Activated T-helper 2 cell treated with anti-CD3 and anti-CD28 coated beads, Interferon-gamma antibody, Interleukin-2, Interleukin-4, amounts not matched to agents 10 μg/mL and 5 μg/mL and 100 μg/mL, durations not matched to agents 14 hours and 24 hours and 36 hours (primary cell): ENCODE results near the gene FASTKD2. TPM values are rescaled to one million over a fixed set of nuclear protein-coding genes. Genes with fewer than 3 reads are reported as not detected.
"Not testable (repeated sequence)": the region's sequence is repeated elsewhere in the genome, so short reads cannot be mapped to it uniquely, and the experiment has no call there.

Experiments
- DNase-seq: peaks from one replicate; pipeline ENCODE4 v3.0.0; 2021; ENCODE audit warnings: low spot score
- H3K27ac Mint-ChIP-seq: one replicate; pipeline ENCODE4 v1.8.0; 2021; ENCODE audit warnings: mixed read lengths
- H3K27me3 Mint-ChIP-seq: one replicate; pipeline ENCODE4 v1.8.0; 2021; ENCODE audit warnings: low read depth, mixed read lengths
- H3K36me3 Mint-ChIP-seq: one replicate; pipeline ENCODE4 v1.8.0; 2021; ENCODE audit warnings: low read depth, mixed read lengths
- H3K4me1 Mint-ChIP-seq: one replicate; pipeline ENCODE4 v1.8.0; 2021; ENCODE audit warnings: low read depth, mixed read lengths
- H3K4me3 Mint-ChIP-seq: one replicate; pipeline ENCODE4 v1.8.0; 2021; ENCODE audit warnings: low read depth, mild to moderate bottlenecking, moderate library complexity, mixed read lengths
- H3K9me3 Mint-ChIP-seq: one replicate; pipeline ENCODE4 v1.8.0; 2021; ENCODE audit warnings: mixed read lengths
- intact Hi-C: fragments of 100-400 bp; cut with micrococcal nuclease; formaldehyde crosslinking; loops from one replicate; pipeline ENCODE4 v1.15.1; 2023
- total RNA-seq: library from RNA; stranded (reverse); gene quantifications from 2 replicates; pipeline ENCODE4 v1.2.3, GENCODE V29; 2022

Gene FASTKD2
- total RNA-seq, 1 donor from 2014 or later = 34.5 TPM

GRCh38 chr2:206800506-206801417 is 35.4 kb downstream of the FASTKD2 start:
- H3K9me3 Mint-ChIP-seq = no peaks in the 10 kb centered on the region
- no peaks in the 10 kb centered on the region for H3K36me3 Mint-ChIP-seq
- intact Hi-C loops = loop anchor here (1.0 kb wide), 1 partner anchor 673 kb away; no protein-coding TSS in a partner anchor
- H3K27me3 Mint-ChIP-seq = no peaks in the 10 kb centered on the region
- H3K4me3 Mint-ChIP-seq = peak overlapping the region; percentile 57
- H3K27ac Mint-ChIP-seq = peak overlapping the region; percentile 13
- peaks cover 18% of the 10 kb centered on the region for H3K4me1 Mint-ChIP-seq
- peak; percentile 40 for DNase-seq

GRCh38 chr2:206801418-206802189 is 36.2 kb downstream of the FASTKD2 start:
- DNase-seq = no peak
- Mint-ChIP-seq H3K27ac (no peak overlapping the region), H3K4me3 (no peak overlapping the region), H3K9me3 (no peaks in the 10 kb centered on the region), H3K36me3 (no peaks in the 10 kb centered on the region), H3K27me3 (no peaks in the 10 kb centered on the region), H3K4me1 (peaks cover 18% of the 10 kb centered on the region)
- intact Hi-C loops = no loop called here

- Mint-ChIP-seq H3K27ac (no peak overlapping the region), H3K4me1 (peaks cover 17% of the 10 kb centered on the region), H3K4me3 (no peak overlapping the region)
Measured at GRCh38 chr2:206802654-206803514, 37.5 kb downstream of the FASTKD2 start.

GRCh38 chr2:206804326-206804725 is 38.9 kb downstream of the FASTKD2 start:
- Mint-ChIP-seq H3K4me1 (peaks cover 11% of the 10 kb centered on the region), H3K27me3 (no peaks in the 10 kb centered on the region), H3K4me3 (no peak overlapping the region), H3K36me3 (no peaks in the 10 kb centered on the region), H3K27ac (no peak overlapping the region), H3K9me3 (no peaks in the 10 kb centered on the region)
- intact Hi-C loops = no loop called here
- DNase-seq = no peak

More at GRCh38 chr2:206802654-206803514, 37.5 kb downstream of the FASTKD2 start:
- intact Hi-C loops = no loop called here
- Mint-ChIP-seq H3K27me3 (no peaks in the 10 kb centered on the region), H3K36me3 (no peaks in the 10 kb centered on the region), H3K9me3 (no peaks in the 10 kb centered on the region)
- DNase-seq = no peak

- intact Hi-C loops = no loop called here
- no peak for DNase-seq
- Mint-ChIP-seq H3K4me1 (peaks cover 2% of the 10 kb centered on the region), H3K4me3 (no peak overlapping the region), H3K9me3 (no peaks in the 10 kb centered on the region), H3K27ac (no peak overlapping the region), H3K27me3 (no peaks in the 10 kb centered on the region), H3K36me3 (no peaks in the 10 kb centered on the region)
Measured at GRCh38 chr2:206805887-206806607, 40.6 kb downstream of the FASTKD2 start.

GRCh38 chr2:206807624-206808023 is 42.2 kb downstream of the FASTKD2 start:
- H3K36me3 Mint-ChIP-seq, H3K9me3 Mint-ChIP-seq, DNase-seq, intact Hi-C loops, H3K27ac Mint-ChIP-seq, H3K4me3 Mint-ChIP-seq, H3K27me3 Mint-ChIP-seq, H3K4me1 Mint-ChIP-seq: not testable (repeated sequence)

GRCh38 chr2:206812471-206812870 is 47.1 kb downstream of the FASTKD2 start:
- intact Hi-C loops = not testable (repeated sequence)

GRCh38 chr2:206814498-206814897 is 49.1 kb downstream of the FASTKD2 start:
- intact Hi-C loops = no loop called here
- Mint-ChIP-seq H3K9me3 (no peaks in the 10 kb centered on the region), H3K27ac (no peak overlapping the region), H3K36me3 (no peaks in the 10 kb centered on the region), H3K4me3 (no peak overlapping the region), H3K27me3 (peaks cover 4% of the 10 kb centered on the region), H3K4me1 (no peaks in the 10 kb centered on the region)
- no peak for DNase-seq

More at GRCh38 chr2:206812471-206812870, 47.1 kb downstream of the FASTKD2 start:
- H3K27me3 Mint-ChIP-seq, H3K36me3 Mint-ChIP-seq, H3K4me3 Mint-ChIP-seq, H3K27ac Mint-ChIP-seq, DNase-seq, H3K9me3 Mint-ChIP-seq, H3K4me1 Mint-ChIP-seq: not testable (repeated sequence)

GRCh38 chr2:206820807-206821206 is 55.4 kb downstream of the FASTKD2 start:
- peaks cover 5% of the 10 kb centered on the region for H3K27me3 Mint-ChIP-seq
- no peaks in the 10 kb centered on the region for H3K9me3 Mint-ChIP-seq
- H3K36me3 Mint-ChIP-seq = no peaks in the 10 kb centered on the region
- H3K4me1 Mint-ChIP-seq = no peaks in the 10 kb centered on the region
- no peak overlapping the region for H3K27ac Mint-ChIP-seq
- intact Hi-C loops = no loop called here
- DNase-seq = no peak
- H3K4me3 Mint-ChIP-seq = no peak overlapping the region

- peaks cover 2% of the 10 kb centered on the region for H3K27me3 Mint-ChIP-seq
- no peak overlapping the region for H3K27ac Mint-ChIP-seq
- H3K4me3 Mint-ChIP-seq = no peak overlapping the region
- no peaks in the 10 kb centered on the region for H3K4me1 Mint-ChIP-seq
- no peak for DNase-seq
- H3K9me3 Mint-ChIP-seq = no peaks in the 10 kb centered on the region
- intact Hi-C loops = no loop called here
- no peaks in the 10 kb centered on the region for H3K36me3 Mint-ChIP-seq
Measured at GRCh38 chr2:206823178-206823577, 57.8 kb downstream of the FASTKD2 start.

GRCh38 chr2:206824087-206824618 is 58.7 kb downstream of the FASTKD2 start:
- no peaks in the 10 kb centered on the region for H3K9me3 Mint-ChIP-seq
- intact Hi-C loops = no loop called here
- peaks cover 2% of the 10 kb centered on the region for H3K27me3 Mint-ChIP-seq
- H3K27ac Mint-ChIP-seq = no peak overlapping the region
- no peak overlapping the region for H3K4me3 Mint-ChIP-seq
- no peaks in the 10 kb centered on the region for H3K36me3 Mint-ChIP-seq
- DNase-seq = no peak
- no peaks in the 10 kb centered on the region for H3K4me1 Mint-ChIP-seq

GRCh38 chr2:206824993-206825392 is 59.6 kb downstream of the FASTKD2 start:
- Mint-ChIP-seq H3K4me3 (no peak overlapping the region), H3K4me1 (no peaks in the 10 kb centered on the region), H3K27me3 (peaks cover under 1% of the 10 kb centered on the region), H3K36me3 (no peaks in the 10 kb centered on the region), H3K9me3 (no peaks in the 10 kb centered on the region), H3K27ac (no peak overlapping the region)
- no peak for DNase-seq
- intact Hi-C loops = no loop called here
